Cardiac muscle cell (in vitro differentiated cells and primary cell): ENCODE results near the gene DNAJB12. TPM values are rescaled to one million over a fixed set of nuclear protein-coding genes. Genes with fewer than 3 reads are reported as not detected.

ENCODE experiments used
- DNase-seq, 2 donors: peaks; one replicate each; pipeline versions ENCODE4 v3.0.0 to v3.0.0-alpha.2; 2010 to 2017; ENCODE audit warnings: low read depth in 1 of 2, low spot score in 1 of 2
- H3K27ac ChIP-seq: fragments of 200-600 bp; sonication (generic); 2 replicates; pipeline ENCODE4 v1.5.1; 2016
- H3K27me3 ChIP-seq: fragments of 200-600 bp; sonication (generic); 2 replicates; pipeline ENCODE4 v1.6.0; 2016; ENCODE audit warnings: control low read depth
- H3K36me3 ChIP-seq: fragments of 200-600 bp; sonication (generic); 2 replicates; pipeline ENCODE4 v1.5.1; 2016; ENCODE audit warnings: control low read depth
- H3K4me1 ChIP-seq: fragments of 200-600 bp; sonication (generic); 2 replicates; pipeline ENCODE4 v1.8.1; 2017; ENCODE audit warnings: low read depth, mild to moderate bottlenecking, mixed run types
- H3K4me3 ChIP-seq: fragments of 200-600 bp; sonication (generic); 2 replicates; pipeline ENCODE4 v1.5.1; 2016; ENCODE audit warnings: mild to moderate bottlenecking
- H3K9me3 ChIP-seq: fragments of 200-600 bp; sonication (generic); 2 replicates; pipeline ENCODE4 v1.5.1; 2017; ENCODE audit warnings: low read depth, mild to moderate bottlenecking, control low read depth
- polyA plus RNA-seq: library from polyadenylated mRNA; unstranded; fragments of >200 nt; fragmentation: Nextera tagmentation; extraction: Ambion mirVana; gene quantifications from 2 replicates; pipeline ENCODE4 v1.2.1, GENCODE V29; 2016
- total RNA-seq: library from RNA; depleted of rRNA; stranded (reverse); fragments of >200 nt; gene quantifications from 2 replicates; pipeline ENCODE4 v1.2.3, GENCODE V29; 2016
- TF ChIP-seq, protein P1 (sequence below): IDR thresholded peaks from 2 replicates; pipeline ENCODE4 v1.5.1; 2012; ENCODE audit warnings: low read depth, mild to moderate bottlenecking, low read length

The DNAJB12 gene
- total and polyA plus RNA-seq, 2 experiments from 2014 or later, result 23.8 to 32.0 TPM

DNA sequence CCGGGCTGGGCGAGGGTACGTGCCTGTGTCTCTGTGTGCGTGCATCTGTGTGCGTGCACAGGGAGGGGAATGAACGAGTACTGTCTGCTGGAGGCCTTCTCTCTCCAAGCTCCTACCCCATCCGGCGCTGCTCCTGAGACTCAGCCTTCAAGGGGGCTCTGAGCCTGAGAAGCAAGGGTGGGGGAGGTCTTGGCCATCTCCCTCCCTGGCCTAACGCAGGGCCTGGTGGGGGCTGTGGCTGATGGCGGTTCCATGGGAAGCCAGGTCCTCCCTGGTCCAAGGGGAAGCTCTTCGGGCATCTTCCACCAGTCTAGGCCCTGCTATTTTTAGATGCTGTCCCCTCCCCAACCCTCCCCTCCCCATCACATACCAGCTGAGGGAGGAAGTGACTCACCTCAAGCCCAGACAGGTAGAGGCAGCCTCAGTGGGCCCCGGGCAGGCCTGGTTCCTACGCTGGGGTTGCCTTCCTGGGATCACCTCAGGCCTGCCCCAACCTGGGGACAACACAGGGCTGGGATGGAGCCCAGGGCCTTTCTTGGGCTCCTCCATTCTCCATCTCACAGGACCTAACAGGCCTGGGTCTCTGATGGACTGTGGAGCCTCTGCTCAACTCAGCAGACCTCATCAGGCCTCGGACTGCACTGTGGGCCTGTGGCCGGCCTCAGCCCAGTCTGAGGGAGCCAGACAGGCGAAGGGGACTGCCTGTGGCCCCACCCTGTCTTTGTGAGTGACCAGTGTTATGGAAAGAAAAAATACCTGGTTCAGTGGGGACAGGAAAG, 32.2 kb downstream of the DNAJB12 start:
- no peak for DNase-seq
- TF ChIP-seq, protein P1, sequence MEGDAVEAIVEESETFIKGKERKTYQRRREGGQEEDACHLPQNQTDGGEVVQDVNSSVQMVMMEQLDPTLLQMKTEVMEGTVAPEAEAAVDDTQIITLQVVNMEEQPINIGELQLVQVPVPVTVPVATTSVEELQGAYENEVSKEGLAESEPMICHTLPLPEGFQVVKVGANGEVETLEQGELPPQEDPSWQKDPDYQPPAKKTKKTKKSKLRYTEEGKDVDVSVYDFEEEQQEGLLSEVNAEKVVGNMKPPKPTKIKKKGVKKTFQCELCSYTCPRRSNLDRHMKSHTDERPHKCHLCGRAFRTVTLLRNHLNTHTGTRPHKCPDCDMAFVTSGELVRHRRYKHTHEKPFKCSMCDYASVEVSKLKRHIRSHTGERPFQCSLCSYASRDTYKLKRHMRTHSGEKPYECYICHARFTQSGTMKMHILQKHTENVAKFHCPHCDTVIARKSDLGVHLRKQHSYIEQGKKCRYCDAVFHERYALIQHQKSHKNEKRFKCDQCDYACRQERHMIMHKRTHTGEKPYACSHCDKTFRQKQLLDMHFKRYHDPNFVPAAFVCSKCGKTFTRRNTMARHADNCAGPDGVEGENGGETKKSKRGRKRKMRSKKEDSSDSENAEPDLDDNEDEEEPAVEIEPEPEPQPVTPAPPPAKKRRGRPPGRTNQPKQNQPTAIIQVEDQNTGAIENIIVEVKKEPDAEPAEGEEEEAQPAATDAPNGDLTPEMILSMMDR, result no peak
- peaks cover 47% of the 10 kb centered on the region for H3K4me1 ChIP-seq

DNA sequence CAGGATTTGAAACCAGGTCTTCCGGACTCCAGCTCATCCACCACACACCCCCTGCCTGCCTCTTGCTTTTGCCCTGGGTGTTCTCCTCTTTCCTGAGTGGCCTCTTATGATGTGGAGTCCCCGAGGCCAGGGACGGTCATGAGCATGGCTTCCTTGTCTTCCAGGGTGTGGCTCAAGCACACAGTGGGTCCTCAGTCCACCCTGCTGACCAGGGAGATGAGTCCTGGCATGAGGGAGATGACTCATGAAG, 32.8 kb downstream of the DNAJB12 start:
- DNase-seq, result no peak
- no peak overlapping the region for H3K4me3 ChIP-seq
- H3K27ac ChIP-seq, result peak overlapping the region; percentile 76
- no peaks in the 10 kb centered on the region for H3K36me3 ChIP-seq
- no peaks in the 10 kb centered on the region for H3K9me3 ChIP-seq
- peaks cover 47% of the 10 kb centered on the region for H3K4me1 ChIP-seq
- no peaks in the 10 kb centered on the region for H3K27me3 ChIP-seq
- TF ChIP-seq, protein P1, result no peak

More for the DNA sequence above, 32.2 kb downstream of the DNAJB12 start:
- Histone ChIP-seq H3K36me3 (no peaks in the 10 kb centered on the region), H3K27me3 (no peaks in the 10 kb centered on the region), H3K27ac (peak overlapping the region; percentile 76), H3K9me3 (no peaks in the 10 kb centered on the region), H3K4me3 (no peak overlapping the region)

DNA sequence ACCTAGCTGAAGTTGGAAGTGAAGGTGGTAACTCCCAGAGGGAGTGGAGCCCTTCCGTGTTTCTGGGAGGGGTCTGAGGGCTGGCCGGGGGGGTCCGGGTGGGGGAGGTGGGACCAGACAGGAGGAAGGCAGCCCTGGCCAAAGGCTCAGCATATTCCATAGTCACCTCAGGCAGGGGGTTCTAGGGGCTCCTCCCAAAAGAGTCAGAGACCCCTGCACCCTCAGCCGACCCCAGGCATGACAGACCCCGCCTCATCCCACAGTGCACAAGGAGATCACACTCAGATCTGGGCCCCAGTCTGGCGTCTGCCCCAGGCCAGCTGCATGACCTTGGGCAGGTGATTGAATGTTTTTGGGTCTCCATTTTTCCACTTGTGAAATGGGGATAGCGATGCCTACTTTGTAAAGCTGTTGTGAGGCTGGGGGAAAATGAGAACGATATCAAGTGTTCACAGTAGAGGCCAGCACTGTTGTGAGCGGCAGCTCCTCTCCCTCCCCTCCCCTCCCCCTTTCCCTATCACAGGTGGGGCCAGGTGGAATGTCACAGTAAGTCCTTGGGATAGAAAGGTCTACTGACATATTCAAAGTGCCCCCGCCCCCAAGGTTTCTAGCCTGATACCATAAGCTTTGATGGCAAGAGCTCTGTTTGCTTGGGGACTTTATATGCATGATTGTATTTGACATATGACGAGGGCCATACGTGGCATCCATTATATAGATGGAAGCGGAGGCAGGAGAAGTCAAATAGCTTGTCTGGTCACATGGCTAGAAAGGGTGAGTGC, 33.3 kb downstream of the DNAJB12 start:
- no peak for DNase-seq
- peaks cover 47% of the 10 kb centered on the region for H3K4me1 ChIP-seq
- TF ChIP-seq, protein P1, result no peak
- H3K4me3 ChIP-seq, result no peak overlapping the region
- H3K27ac ChIP-seq, result peak overlapping the region; percentile 76
- no peaks in the 10 kb centered on the region for H3K27me3 ChIP-seq
- H3K36me3 ChIP-seq, result no peaks in the 10 kb centered on the region
- H3K9me3 ChIP-seq, result no peaks in the 10 kb centered on the region

DNA sequence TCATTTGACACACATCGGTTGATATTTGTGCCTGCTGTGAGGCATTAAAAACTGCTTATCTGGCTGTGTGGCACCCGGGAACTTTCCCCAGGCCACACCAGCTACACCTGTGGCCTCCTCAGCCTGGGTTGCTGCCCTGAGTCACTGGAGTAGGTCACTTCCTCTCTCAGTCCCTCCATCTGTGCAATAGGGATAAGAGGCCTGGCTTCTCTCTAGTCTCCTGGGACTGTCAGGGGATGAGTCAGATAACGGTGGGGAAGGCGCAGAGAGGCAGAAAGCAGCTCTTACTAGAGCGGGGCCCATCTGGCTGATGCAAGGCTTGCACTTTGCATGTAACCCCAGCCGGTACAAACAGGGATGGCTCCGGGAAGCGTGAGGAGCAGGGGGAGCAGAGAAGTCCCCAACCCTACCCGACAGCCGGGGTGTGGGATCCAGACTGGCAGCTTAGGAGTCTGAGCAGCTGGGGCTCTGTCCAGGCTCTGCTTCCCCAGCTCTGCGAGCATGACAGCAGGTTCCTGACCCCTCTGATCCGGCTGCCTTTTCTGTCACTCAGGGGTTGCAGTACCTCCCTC, 34.0 kb downstream of the DNAJB12 start:
- TF ChIP-seq, protein P1, result no peak
- no peaks in the 10 kb centered on the region for H3K27me3 ChIP-seq
- no peak overlapping the region for H3K4me3 ChIP-seq
- H3K36me3 ChIP-seq, result no peaks in the 10 kb centered on the region
- peak overlapping the region; percentile 76 for H3K27ac ChIP-seq
- DNase-seq, result peak; percentile 41 to 99
- no peaks in the 10 kb centered on the region for H3K9me3 ChIP-seq
- H3K4me1 ChIP-seq, result peaks cover 45% of the 10 kb centered on the region

DNA sequence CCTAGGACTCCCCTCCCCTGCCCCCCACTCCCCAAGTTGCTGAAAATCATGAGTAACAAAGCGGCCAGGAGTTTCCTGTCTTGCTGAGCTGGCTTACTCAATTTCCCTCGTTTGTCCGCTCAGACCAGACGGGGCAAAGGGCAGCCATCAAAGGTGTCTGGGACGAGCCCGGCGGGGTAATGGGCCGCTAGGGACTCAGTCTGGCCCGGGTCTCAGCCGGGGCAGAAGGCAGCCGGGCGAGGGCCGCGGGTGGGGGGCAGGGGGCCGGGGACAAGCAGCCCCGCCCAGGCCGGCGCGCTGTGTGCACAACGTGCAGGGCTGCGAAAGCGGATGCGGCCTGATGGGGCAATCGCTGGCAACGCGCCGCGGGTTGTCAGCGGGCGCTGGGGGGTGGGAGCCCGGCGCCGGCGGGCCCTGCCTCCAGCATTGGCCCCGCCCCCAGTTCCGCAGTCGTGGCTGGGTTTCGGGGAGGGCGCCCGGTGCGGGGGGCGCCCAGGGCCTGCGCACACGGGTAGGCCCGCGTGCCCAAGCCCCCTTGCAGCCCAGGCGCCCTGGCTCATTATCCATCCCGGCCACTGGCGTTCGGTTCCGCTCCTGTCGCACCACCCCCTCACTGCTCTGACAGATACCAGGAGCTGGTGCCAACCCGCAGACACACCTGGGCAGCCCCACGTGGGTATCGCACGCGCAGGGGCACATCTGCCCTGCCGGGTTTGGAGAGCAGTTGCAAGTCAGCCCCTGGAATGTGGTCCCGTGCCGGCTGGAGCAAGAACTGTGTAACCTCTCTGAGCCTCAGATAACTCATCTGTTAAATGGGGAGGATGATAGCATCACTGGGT, 35.1 kb downstream of the DNAJB12 start:
- TF ChIP-seq, protein P1, result no peak
- Histone ChIP-seq H3K27ac (no peak overlapping the region), H3K4me1 (peaks cover 34% of the 10 kb centered on the region), H3K36me3 (no peaks in the 10 kb centered on the region), H3K4me3 (no peak overlapping the region), H3K27me3 (no peaks in the 10 kb centered on the region), H3K9me3 (no peaks in the 10 kb centered on the region)
- peak; percentile 75 to 97 for DNase-seq
